WTC11 (cell line): ENCODE results near the gene RTKN.

Source experiments
- ESRRA ChIP-seq: sonication (generic); formaldehyde crosslinking; IDR thresholded peaks from 2 replicates; pipeline ENCODE4 v1.8.1; 2022; ENCODE audit warnings: mild to moderate bottlenecking, missing genetic modification reagents, borderline replicate concordance
- FOXK1 ChIP-seq: sonication (generic); formaldehyde crosslinking; IDR thresholded peaks from 2 replicates; pipeline ENCODE4 v1.8.0; 2022; ENCODE audit warnings: mild to moderate bottlenecking, moderate library complexity, missing genetic modification reagents
- FOXP1 ChIP-seq: sonication (generic); formaldehyde crosslinking; IDR thresholded peaks from 2 replicates; pipeline ENCODE4 v1.8.0; 2022; ENCODE audit warnings: missing genetic modification reagents, mild to moderate bottlenecking, moderate library complexity, borderline replicate concordance
- JAZF1 ChIP-seq: fragments of 250-450 bp; sonication (Bioruptor Pico); IDR thresholded peaks from 2 replicates; pipeline ENCODE4 v1.9.0; 2021; ENCODE audit warnings: moderate library complexity, mild to moderate bottlenecking, inconsistent platforms
- KAT7 ChIP-seq: sonication (generic); formaldehyde crosslinking; IDR thresholded peaks from 2 replicates; pipeline ENCODE4 v1.8.1; 2023; ENCODE audit warnings: missing genetic modification reagents, mild to moderate bottlenecking, borderline replicate concordance
- SMAD4 ChIP-seq: sonication (generic); formaldehyde crosslinking; IDR thresholded peaks from 2 replicates; pipeline ENCODE4 v1.8.0; 2022; ENCODE audit warnings: mild to moderate bottlenecking, missing genetic modification reagents
- ZNF232 ChIP-seq: sonication (generic); formaldehyde crosslinking; IDR thresholded peaks from 2 replicates; pipeline ENCODE4 v1.8.0; 2022; ENCODE audit warnings: mild to moderate bottlenecking, missing genetic modification reagents
- ZNF317 ChIP-seq: sonication (generic); formaldehyde crosslinking; IDR thresholded peaks from 2 replicates; pipeline ENCODE4 v1.8.1; 2023; ENCODE audit warnings: low read depth, mild to moderate bottlenecking, moderate library complexity, missing genetic modification reagents, borderline replicate concordance
- ZNF416 ChIP-seq: fragments of 250-450 bp; sonication (Bioruptor Pico); IDR thresholded peaks from 2 replicates; pipeline ENCODE4 v1.9.0; 2021; ENCODE audit warnings: mild to moderate bottlenecking, inconsistent platforms
- ZNF423 ChIP-seq: fragments of 250-450 bp; sonication (Bioruptor Pico); IDR thresholded peaks from 2 replicates; pipeline ENCODE4 v2.1.2; 2022; ENCODE audit warnings: mild to moderate bottlenecking, moderate library complexity
- TF ChIP-seq, protein P1 (sequence below): fragments of 200-600 bp; IDR thresholded peaks from 2 replicates; pipeline ENCODE4 v1.8.0; 2022; ENCODE audit warnings: antibody characterized with exemption
- TF ChIP-seq, protein P2 (sequence below): sonication (generic); formaldehyde crosslinking; IDR thresholded peaks from 2 replicates; pipeline ENCODE4 v1.8.0; 2022; ENCODE audit warnings: mild to moderate bottlenecking, missing genetic modification reagents
- TF ChIP-seq, protein P3 (sequence below): sonication (generic); formaldehyde crosslinking; IDR thresholded peaks from 2 replicates; pipeline ENCODE4 v1.8.0; 2022; ENCODE audit warnings: mild to moderate bottlenecking, missing genetic modification reagents

DNA sequence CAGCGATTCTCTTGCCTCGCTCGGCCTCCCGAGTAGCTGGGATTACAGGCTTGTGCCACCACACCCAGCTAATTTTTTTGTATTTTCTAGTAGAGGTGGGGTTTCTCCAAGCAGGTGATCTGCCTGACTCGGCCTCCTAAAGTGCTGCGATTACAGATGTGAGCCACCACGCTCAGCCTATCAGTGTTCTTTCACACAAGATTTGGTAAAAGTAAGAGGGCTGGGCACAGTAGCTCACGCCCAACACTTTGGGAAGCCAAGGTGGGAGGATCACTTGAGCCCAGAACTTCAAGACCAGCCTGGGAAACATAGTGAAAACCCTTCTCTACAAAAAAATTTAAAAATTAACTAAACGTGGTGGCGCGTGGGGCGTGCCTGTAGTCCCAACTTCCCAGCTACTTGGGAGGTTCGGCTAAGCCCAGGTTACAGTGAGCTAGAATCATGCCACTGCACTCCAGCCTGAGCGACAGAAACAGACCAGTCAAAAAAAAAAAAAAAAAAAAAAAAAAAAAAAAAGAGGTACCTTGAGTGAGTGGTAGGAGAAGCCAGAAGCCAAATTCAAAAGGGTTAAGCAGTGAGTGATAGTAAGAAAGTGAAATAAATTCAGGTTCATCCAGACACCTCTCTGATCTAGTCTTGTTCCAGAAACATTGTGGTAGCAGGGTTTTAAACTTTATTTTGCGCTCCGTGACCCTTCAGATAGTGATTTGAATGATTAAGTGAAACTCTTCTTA lies 29.8 kb upstream of the RTKN start:
- TF ChIP-seq, protein P1, sequence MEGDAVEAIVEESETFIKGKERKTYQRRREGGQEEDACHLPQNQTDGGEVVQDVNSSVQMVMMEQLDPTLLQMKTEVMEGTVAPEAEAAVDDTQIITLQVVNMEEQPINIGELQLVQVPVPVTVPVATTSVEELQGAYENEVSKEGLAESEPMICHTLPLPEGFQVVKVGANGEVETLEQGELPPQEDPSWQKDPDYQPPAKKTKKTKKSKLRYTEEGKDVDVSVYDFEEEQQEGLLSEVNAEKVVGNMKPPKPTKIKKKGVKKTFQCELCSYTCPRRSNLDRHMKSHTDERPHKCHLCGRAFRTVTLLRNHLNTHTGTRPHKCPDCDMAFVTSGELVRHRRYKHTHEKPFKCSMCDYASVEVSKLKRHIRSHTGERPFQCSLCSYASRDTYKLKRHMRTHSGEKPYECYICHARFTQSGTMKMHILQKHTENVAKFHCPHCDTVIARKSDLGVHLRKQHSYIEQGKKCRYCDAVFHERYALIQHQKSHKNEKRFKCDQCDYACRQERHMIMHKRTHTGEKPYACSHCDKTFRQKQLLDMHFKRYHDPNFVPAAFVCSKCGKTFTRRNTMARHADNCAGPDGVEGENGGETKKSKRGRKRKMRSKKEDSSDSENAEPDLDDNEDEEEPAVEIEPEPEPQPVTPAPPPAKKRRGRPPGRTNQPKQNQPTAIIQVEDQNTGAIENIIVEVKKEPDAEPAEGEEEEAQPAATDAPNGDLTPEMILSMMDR = no peak
- TF ChIP-seq ZNF317 (CRISPR knock-in tag) (no peak), FOXK1 (CRISPR knock-in tag) (no peak), ZNF416 (CRISPR knock-in tag) (no peak), FOXP1 (CRISPR knock-in tag) (no peak), KAT7 (CRISPR knock-in tag) (no peak), ZNF423 (CRISPR knock-in tag) (no peak), ESRRA (no peak), SMAD4 (CRISPR knock-in tag) (no peak), ZNF232 (CRISPR knock-in tag) (no peak), JAZF1 (CRISPR knock-in tag) (no peak)
- TF ChIP-seq, protein P2, sequence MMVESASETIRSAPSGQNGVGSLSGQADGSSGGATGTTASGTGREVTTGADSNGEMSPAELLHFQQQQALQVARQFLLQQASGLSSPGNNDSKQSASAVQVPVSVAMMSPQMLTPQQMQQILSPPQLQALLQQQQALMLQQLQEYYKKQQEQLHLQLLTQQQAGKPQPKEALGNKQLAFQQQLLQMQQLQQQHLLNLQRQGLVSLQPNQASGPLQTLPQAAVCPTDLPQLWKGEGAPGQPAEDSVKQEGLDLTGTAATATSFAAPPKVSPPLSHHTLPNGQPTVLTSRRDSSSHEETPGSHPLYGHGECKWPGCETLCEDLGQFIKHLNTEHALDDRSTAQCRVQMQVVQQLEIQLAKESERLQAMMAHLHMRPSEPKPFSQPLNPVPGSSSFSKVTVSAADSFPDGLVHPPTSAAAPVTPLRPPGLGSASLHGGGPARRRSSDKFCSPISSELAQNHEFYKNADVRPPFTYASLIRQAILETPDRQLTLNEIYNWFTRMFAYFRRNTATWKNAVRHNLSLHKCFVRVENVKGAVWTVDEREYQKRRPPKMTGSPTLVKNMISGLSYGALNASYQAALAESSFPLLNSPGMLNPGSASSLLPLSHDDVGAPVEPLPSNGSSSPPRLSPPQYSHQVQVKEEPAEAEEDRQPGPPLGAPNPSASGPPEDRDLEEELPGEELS (CRISPR knock-in tag) = no peak
- TF ChIP-seq, protein P3, sequence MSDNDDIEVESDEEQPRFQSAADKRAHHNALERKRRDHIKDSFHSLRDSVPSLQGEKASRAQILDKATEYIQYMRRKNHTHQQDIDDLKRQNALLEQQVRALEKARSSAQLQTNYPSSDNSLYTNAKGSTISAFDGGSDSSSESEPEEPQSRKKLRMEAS (CRISPR knock-in tag) = no peak
